H1 (cell line): ENCODE results near the gene SERPINA12. TPM values are rescaled to one million over a fixed set of nuclear protein-coding genes. Genes with fewer than 3 reads are reported as not detected.

Experiments
- CTCF ChIA-PET: fragments of 300-600 bp; sonication (Branson Sonifier 250); formaldehyde crosslinking; loops from one replicate; lab custom pipeline; 2021; ENCODE audit not compliant: partially characterized antibody; lab: Charles Lee
- POLR2A ChIA-PET: fragments of 300-600 bp; sonication (Branson Sonifier 250); formaldehyde crosslinking; loops from one replicate; lab custom pipeline; 2021; ENCODE audit warnings: inconsistent platforms; ENCODE audit not compliant: partially characterized antibody; lab: Charles Lee
- DNase-seq, 2 experiments: peaks; one replicate each; pipeline versions ENCODE4 v3.0.0 to v3.0.0-alpha.2; 2010 to 2022; ENCODE audit warnings: low spot score in 2 of 2, low read depth in 1 of 2, mixed read lengths in 1 of 2
- FAIRE-seq: peaks from 2 replicates; lab custom pipeline; 2011; peaks lifted over from hg19 to GRCh38; lab: Jason Lieb, UNC
- H2AFZ ChIP-seq: 2 replicates; pipeline ENCODE4 v1.8.1; 2012; ENCODE audit warnings: low read length, inconsistent platforms
- H2AK5ac ChIP-seq: 2 replicates; pipeline ENCODE4 v1.6.1; 2013; ENCODE audit warnings: low read depth, low read length
- H2BK120ac ChIP-seq: replicated peaks from 2 replicates; pipeline ENCODE3; 2013; ENCODE audit warnings: low read depth, low read length, inconsistent platforms
- H2BK12ac ChIP-seq: 2 replicates; pipeline ENCODE4 v1.6.1; 2013; ENCODE audit warnings: low read depth, low read length
- H2BK15ac ChIP-seq: 2 replicates; pipeline ENCODE4 v1.6.1; 2013; ENCODE audit warnings: low read length
- H2BK20ac ChIP-seq: 2 replicates; pipeline ENCODE4 v1.6.1; 2013; ENCODE audit warnings: low read length
- H2BK5ac ChIP-seq: 2 replicates; pipeline ENCODE4 v1.6.1; 2013; ENCODE audit warnings: low read depth, low read length
- H3K14ac ChIP-seq: 2 replicates; pipeline ENCODE4 v1.6.1; 2013; ENCODE audit warnings: inconsistent platforms; ENCODE audit not compliant: insufficient read length
- H3K18ac ChIP-seq: 2 replicates; pipeline ENCODE4 v1.6.1; 2013; ENCODE audit warnings: low read length; ENCODE audit errors: extremely low read depth
- H3K23ac ChIP-seq: 2 replicates; pipeline ENCODE4 v1.6.1; 2013; ENCODE audit warnings: inconsistent platforms; ENCODE audit not compliant: insufficient read length
- H3K23me2 ChIP-seq: 2 replicates; pipeline ENCODE4 v1.6.1; 2013; ENCODE audit warnings: low read depth, low read length
- H3K27ac ChIP-seq: 2 replicates; pipeline ENCODE4 v1.6.1; 2011; ENCODE audit warnings: low read depth, low read length, inconsistent platforms
- H3K27me3 ChIP-seq, 4 experiments: replicated peaks in 1 of 4; 1 replicate in 1 of 4; 2 replicates in 3 of 4; pipeline versions ENCODE4 v1.6.1 to v1.8.1; 2011 to 2013; ENCODE audit warnings: low read length in 3 of 4, mild to moderate bottlenecking in 3 of 4, inconsistent platforms in 2 of 4, mixed read lengths in 2 of 4, moderate library complexity in 1 of 4; ENCODE audit not compliant: control insufficient read depth in 3 of 4, insufficient read depth in 3 of 4; ENCODE audit errors: extremely low read depth in 1 of 4
- H3K36me3 ChIP-seq, 4 experiments: 2 replicates each; pipeline versions ENCODE4 v1.6.1 to v1.8.1; 2011 to 2013; ENCODE audit warnings: mild to moderate bottlenecking in 4 of 4, low read length in 3 of 4, moderate library complexity in 2 of 4, control low read depth in 1 of 4, inconsistent platforms in 1 of 4; ENCODE audit not compliant: insufficient read depth in 4 of 4, control insufficient read depth in 2 of 4
- H3K4ac ChIP-seq: replicated peaks from 2 replicates; pipeline ENCODE3; 2013; ENCODE audit warnings: low read length, low read depth, mixed read lengths, inconsistent platforms; ENCODE audit not compliant: insufficient read length
- H3K4me1 ChIP-seq, 4 experiments: replicated peaks in 1 of 4; 1 replicate in 1 of 4; 2 replicates in 3 of 4; pipeline versions ENCODE4 v1.6.1 to v1.8.1; 2011 to 2013; ENCODE audit warnings: low read length in 3 of 4, inconsistent platforms in 2 of 4, mixed read lengths in 1 of 4; ENCODE audit not compliant: insufficient read depth in 4 of 4, control insufficient read depth in 3 of 4
- H3K4me2 ChIP-seq, 2 experiments: 2 replicates each; pipeline versions ENCODE4 v1.6.1 to v1.8.1; 2011 to 2013; ENCODE audit warnings: low read depth in 2 of 2, low read length in 2 of 2, control low read depth in 1 of 2, inconsistent platforms in 1 of 2, mild to moderate bottlenecking in 1 of 2; ENCODE audit not compliant: insufficient read depth in 1 of 2
- H3K4me3 ChIP-seq, 4 experiments: fragments of 200-600, 300-600 bp in 1 of 4; sonication (generic), shearing (Covaris generic), sonication (Bioruptor Twin) in 1 of 4; 2 replicates each; pipeline versions ENCODE4 v1.5.1 to v1.8.1; 2011 to 2016; ENCODE audit warnings: low read length in 4 of 4, low read depth in 3 of 4, control low read depth in 2 of 4, inconsistent platforms in 2 of 4, mild to moderate bottlenecking in 2 of 4, mixed read lengths in 1 of 4, moderate library complexity in 1 of 4; ENCODE audit not compliant: insufficient read depth in 2 of 4; ENCODE audit errors: extremely low read depth in 1 of 4
- H3K56ac ChIP-seq: replicated peaks from 2 replicates; pipeline ENCODE3; 2013; ENCODE audit warnings: low read depth, mild to moderate bottlenecking, mixed read lengths, low read length, inconsistent platforms; ENCODE audit not compliant: insufficient read length
- H3K79me1 ChIP-seq: 2 replicates; pipeline ENCODE4 v1.6.1; 2013; ENCODE audit warnings: low read depth, low read length, control low read depth
- H3K79me2 ChIP-seq, 2 experiments: 2 replicates each; pipeline versions ENCODE4 v1.6.1 to v1.8.1; 2012 to 2013; ENCODE audit warnings: low read length in 2 of 2, mild to moderate bottlenecking in 2 of 2, inconsistent platforms in 1 of 2; ENCODE audit not compliant: insufficient read depth in 2 of 2, control insufficient read depth in 1 of 2
- H3K9ac ChIP-seq, 4 experiments: replicated peaks in 1 of 4; 1 replicate in 1 of 4; 2 replicates in 3 of 4; pipeline versions ENCODE4 v1.6.1 to v1.8.1; 2011 to 2013; ENCODE audit warnings: low read depth in 3 of 4, low read length in 3 of 4, control low read depth in 2 of 4, mild to moderate bottlenecking in 2 of 4, moderate library complexity in 2 of 4, inconsistent platforms in 1 of 4; ENCODE audit errors: extremely low read depth in 1 of 4
- H3K9me3 ChIP-seq, 2 experiments: 2 replicates each; pipeline versions ENCODE4 v1.6.1 to v1.8.1; 2012 to 2013; ENCODE audit warnings: mild to moderate bottlenecking in 2 of 2, moderate library complexity in 2 of 2, control low read depth in 1 of 2, inconsistent platforms in 1 of 2, low read depth in 1 of 2, low read length in 1 of 2, mixed read lengths in 1 of 2; ENCODE audit not compliant: insufficient read depth in 2 of 2
- H4K20me1 ChIP-seq, 2 experiments: replicated peaks in 1 of 2; 2 replicates each; pipeline versions ENCODE3 to v1.8.1; 2011 to 2013; ENCODE audit warnings: inconsistent platforms in 2 of 2, low read length in 2 of 2, mild to moderate bottlenecking in 1 of 2; ENCODE audit not compliant: insufficient read depth in 2 of 2, control insufficient read depth in 1 of 2
- H4K5ac ChIP-seq: 2 replicates; pipeline ENCODE4 v1.6.1; 2013; ENCODE audit warnings: low read length, low read depth, mixed read lengths, inconsistent platforms; ENCODE audit not compliant: insufficient read length
- H4K8ac ChIP-seq: 2 replicates; pipeline ENCODE4 v1.8.0; 2013; ENCODE audit warnings: mild to moderate bottlenecking, moderate library complexity, low read length, inconsistent platforms; ENCODE audit not compliant: insufficient read depth; ENCODE audit errors: extremely low read depth
- H4K91ac ChIP-seq: replicated peaks from 2 replicates; pipeline ENCODE3; 2013; ENCODE audit warnings: low read length, mixed read lengths, inconsistent platforms; ENCODE audit not compliant: insufficient read length
- PHF8 ChIP-seq: fragments of 200-600 bp; sonication (generic); conservative IDR thresholded peaks from 2 replicates; pipeline ENCODE4 v1.7.1; 2012; ENCODE audit warnings: low read depth, mild to moderate bottlenecking, inconsistent platforms, low read length, moderate library complexity
- WGBS, 2 experiments: shearing (Covaris generic) in 1 of 2; methylation state at CpG; one replicate each; pipeline versions ENCODE4 v1.1.6 to v1.1.7; 2013 to 2015; ENCODE audit warnings: low lambda C conversion rate in 2 of 2, mixed read lengths in 2 of 2, inconsistent platforms in 1 of 2, low coverage in 1 of 2, missing lambda C conversion rate in 1 of 2; ENCODE audit not compliant: insufficient replicate concordance in 2 of 2, insufficient coverage in 1 of 2, insufficient read length in 1 of 2; ENCODE audit errors: extremely low coverage in 1 of 2, missing lambda C conversion rate in 1 of 2; 5-methylcytosine and 5-hydroxymethylcytosine counted together
- polyA plus RNA-seq, 7 experiments: library from polyadenylated mRNA; depleted of rRNA in 3 of 7; stranded (reverse) in 5 of 7; unstranded in 2 of 7; fragments of >200 nt in 5 of 7; fragments of 200-250 nt in 2 of 7; gene quantifications; 1 replicate in 5 of 7; 2 replicates in 1 of 7; 4 replicates in 1 of 7; pipeline versions ENCODE4 v1.2.1 to v1.2.3, GENCODE V29; 2011 to 2013; ENCODE audit warnings: missing spikeins in 2 of 7, mixed read lengths in 2 of 7
- total RNA-seq: library from RNA; stranded (reverse); fragmentation: NEBNext Ultra II Directional; extraction: Animal tissue kit (Norgen Biotek cat#: 25700); gene quantifications from 2 replicates; pipeline ENCODE4 v1.2.1, GENCODE V29; 2021
- TF ChIP-seq, protein P1 (sequence below): IDR thresholded peaks from 2 replicates; pipeline ENCODE4 v1.6.1; 2012; ENCODE audit warnings: inconsistent platforms

SERPINA12 gene
- total and polyA plus RNA-seq, 2 of the 8 experiments (the other 6 are each of a cell fraction or from before 2014, with no cell fraction given) = not detected

DNA sequence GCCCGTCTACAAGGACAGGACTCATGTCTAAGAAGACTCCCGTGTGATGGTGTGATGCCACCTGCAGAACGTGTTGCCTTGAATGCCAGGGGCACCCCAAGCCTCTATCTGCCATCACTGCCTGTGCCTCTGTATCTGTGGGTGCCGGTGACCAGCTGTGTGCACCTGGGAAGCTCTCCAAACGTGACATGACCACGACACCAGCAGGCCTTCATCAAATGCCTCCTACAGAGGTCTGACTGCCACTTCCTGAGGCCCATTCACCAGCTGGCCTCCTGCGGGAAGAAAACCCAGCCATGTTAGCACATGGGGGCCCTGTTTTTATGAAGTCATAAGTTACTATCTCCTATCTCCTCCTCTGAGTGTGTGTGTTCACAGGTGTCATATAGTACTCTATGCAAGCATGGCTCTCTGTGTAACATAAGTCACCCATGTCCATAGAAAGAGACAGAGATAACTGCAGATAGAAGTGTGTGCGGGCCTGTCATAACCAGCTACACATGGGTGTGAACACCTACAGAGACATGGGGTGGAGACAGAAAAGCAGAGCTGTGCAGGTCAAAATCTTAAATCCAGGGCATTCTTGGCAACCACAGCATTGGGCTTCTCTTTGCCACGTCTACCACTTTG lies 33.7 kb upstream of the SERPINA12 start:
- Histone ChIP-seq H2BK12ac (no peak overlapping the region), H4K5ac (no peak overlapping the region), H4K8ac (no peak overlapping the region), H3K56ac (no peak overlapping the region), H3K36me3 (no peaks in the 10 kb centered on the region), H2BK15ac (no peak overlapping the region), H3K27me3 (no peaks in the 10 kb centered on the region), H3K4ac (no peak overlapping the region), H2BK20ac (no peak overlapping the region), H3K23me2 (no peaks in the 10 kb centered on the region), H2AFZ (no peak overlapping the region), H3K27ac (no peak overlapping the region), H3K18ac (no peak overlapping the region), H3K4me1 (peaks cover 0 to 10% (median 7%) of the 10 kb centered on the region in 4 experiments; a peak in 5 of 7 replicates), H3K79me1 (no peaks in the 10 kb centered on the region), H4K91ac (no peak overlapping the region), H3K4me2 (no peak overlapping the region), H3K23ac (no peak overlapping the region), H3K14ac (no peak overlapping the region), H3K9me3 (no peaks in the 10 kb centered on the region), H2BK5ac (no peak overlapping the region), H2AK5ac (no peak overlapping the region), H3K4me3 (no peak overlapping the region), H3K9ac (no peak overlapping the region), H4K20me1 (no peaks in the 10 kb centered on the region), H3K79me2 (no peaks in the 10 kb centered on the region), H2BK120ac (no peak overlapping the region)
- 94% methylated on average over 9 of the region's 9 CpGs; no CpG with 5 or more reads in 1 of the 2 experiments for WGBS, 2 experiments
- DNase-seq (no peak), FAIRE-seq (no peak)
- ChIA-PET POLR2A (interaction anchor here (0.6 kb wide), 1 partner anchor 109 kb away, joined by 3 read pairs; no protein-coding TSS in a partner anchor), CTCF (interaction anchor here (1.0 to 7.8 kb wide), 6 partner anchors 41 to 119 kb away, joined by 3 to 56 read pairs (median 4); no protein-coding TSS in a partner anchor)
- TF ChIP-seq PHF8 = no peak
- TF ChIP-seq, protein P1, sequence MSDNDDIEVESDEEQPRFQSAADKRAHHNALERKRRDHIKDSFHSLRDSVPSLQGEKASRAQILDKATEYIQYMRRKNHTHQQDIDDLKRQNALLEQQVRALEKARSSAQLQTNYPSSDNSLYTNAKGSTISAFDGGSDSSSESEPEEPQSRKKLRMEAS = no peak
